Epithelial cell of proximal tubule (primary cell): ENCODE results near the gene C19orf85. TPM values are rescaled to one million over a fixed set of nuclear protein-coding genes. Genes with fewer than 3 reads are reported as not detected.

Experiments used
- DNase-seq: peaks from one replicate; pipeline ENCODE4 v3.0.0-alpha.2; 2011; ENCODE audit warnings: low read depth
- H3K4me3 ChIP-seq: 2 replicates; pipeline ENCODE4 v1.5.1; 2011; ENCODE audit warnings: low read depth, mild to moderate bottlenecking, low read length
- CTCF ChIP-seq: conservative IDR thresholded peaks from 2 replicates; pipeline ENCODE4 v1.5.1; 2012; ENCODE audit warnings: low read depth, mild to moderate bottlenecking, low read length
- total RNA-seq: library from RNA; depleted of rRNA; stranded (reverse); fragments of >200 nt; gene quantifications from 2 replicates; pipeline ENCODE4 v1.2.3, GENCODE V29; 2015

C19orf85 gene
- total RNA-seq, 1 donor from 2014 or later: not detected

DNA sequence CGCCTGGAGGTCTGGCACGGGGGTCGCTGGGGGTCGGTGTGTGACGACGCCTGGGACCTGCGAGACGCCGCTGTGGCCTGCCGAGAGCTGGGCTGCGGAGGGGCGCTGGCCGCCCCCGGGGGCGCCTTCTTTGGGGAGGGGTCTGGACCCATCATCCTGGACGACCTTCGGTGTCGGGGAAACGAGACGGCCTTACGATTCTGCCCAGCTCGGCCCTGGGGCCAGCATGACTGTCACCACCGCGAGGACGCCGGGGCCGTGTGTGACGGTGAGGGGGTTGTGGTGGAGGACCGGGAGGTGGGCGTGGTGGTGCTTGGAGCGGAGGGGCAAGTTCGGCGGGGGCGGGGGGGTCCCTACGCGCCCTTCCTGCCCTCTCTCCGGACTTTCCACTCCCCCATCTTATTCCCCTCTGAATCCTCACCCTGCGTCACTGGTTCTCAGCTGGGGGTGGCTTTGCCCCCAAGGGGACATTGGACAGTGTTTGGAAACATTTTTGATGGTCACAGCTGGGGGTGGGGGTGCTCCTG lies 29.2 kb upstream of the C19orf85 start:
- no peak for TF ChIP-seq CTCF
- DNase-seq: no peak
- peak overlapping the region; percentile 33 for H3K4me3 ChIP-seq

DNA sequence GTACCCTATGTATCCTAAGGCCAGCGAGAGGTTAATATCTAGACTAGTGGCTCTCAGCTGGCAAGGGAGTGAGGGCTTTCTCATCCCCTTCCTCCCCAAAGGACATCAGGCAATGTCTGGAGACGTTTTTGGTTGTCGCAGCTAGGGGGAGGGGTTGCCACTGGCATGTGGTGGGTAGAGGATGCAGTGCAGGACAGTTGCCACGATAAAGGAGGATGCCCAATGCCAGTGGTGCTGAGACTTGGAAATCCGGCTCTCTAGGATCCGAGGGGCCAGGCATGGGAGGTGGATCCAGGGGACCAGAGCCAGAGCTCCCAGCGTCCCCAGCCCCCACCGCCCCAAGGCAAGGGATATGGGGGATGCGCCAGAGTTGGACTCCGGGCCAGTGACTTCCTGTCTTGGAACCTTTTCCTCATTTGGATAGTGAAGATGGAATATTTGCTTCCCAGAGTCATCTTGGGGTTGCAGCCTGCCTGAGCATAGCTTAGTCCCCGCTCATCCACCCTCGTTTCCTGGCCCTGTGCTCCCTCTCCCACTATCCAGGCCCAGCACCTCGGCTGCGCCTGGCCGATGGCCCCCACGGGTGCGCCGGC lies 28.6 kb upstream of the C19orf85 start:
- H3K4me3 ChIP-seq: no peak overlapping the region
- TF ChIP-seq CTCF: no peak
- no peak for DNase-seq

- TF ChIP-seq CTCF: no peak
- DNase-seq: no peak
- H3K4me3 ChIP-seq: no peak overlapping the region
Observed at GRCh38 chr19:55492362-55492944, 27.9 kb upstream of the C19orf85 start.

DNA sequence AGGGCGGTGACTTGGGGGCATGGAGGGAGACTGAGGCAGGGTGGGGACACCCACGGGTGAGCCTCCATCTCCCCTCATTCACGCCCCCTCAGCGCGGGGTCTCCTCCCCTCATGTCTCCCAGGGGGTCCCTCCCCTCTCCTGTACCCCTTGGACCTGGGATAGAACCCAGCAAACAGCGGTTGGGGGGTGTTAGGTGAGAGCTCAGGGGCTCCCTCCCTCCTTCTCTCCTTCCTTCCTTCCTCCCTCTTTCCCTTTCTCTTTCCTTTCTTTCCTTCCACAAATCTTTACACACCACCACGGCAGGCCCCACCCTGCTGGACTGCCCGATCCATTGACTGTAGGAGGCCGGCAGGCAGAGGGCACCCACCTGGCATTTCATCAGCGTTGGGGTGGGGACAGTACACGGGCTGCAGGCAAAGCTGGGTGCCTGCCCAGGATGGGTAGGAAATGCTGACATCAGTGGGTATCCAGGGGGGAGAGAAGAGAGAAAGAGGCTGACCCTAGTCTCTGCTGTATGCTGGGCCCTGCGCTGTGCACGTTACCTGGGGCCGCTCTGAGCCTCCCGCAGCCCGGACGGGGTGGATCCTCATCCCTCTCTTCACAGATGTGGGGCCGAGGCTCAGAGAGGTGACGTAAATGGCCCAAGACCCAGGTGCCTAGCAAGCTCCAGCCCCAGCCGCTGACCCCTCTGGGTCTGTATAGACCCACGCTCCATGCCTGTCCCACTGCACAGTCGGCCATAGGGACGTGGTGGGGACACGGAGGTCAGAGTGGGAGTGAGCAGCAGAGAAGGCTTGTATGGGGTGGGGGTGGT lies 27.2 kb upstream of the C19orf85 start:
- no peak for DNase-seq
- no peak for TF ChIP-seq CTCF
- H3K4me3 ChIP-seq: no peak overlapping the region

DNA sequence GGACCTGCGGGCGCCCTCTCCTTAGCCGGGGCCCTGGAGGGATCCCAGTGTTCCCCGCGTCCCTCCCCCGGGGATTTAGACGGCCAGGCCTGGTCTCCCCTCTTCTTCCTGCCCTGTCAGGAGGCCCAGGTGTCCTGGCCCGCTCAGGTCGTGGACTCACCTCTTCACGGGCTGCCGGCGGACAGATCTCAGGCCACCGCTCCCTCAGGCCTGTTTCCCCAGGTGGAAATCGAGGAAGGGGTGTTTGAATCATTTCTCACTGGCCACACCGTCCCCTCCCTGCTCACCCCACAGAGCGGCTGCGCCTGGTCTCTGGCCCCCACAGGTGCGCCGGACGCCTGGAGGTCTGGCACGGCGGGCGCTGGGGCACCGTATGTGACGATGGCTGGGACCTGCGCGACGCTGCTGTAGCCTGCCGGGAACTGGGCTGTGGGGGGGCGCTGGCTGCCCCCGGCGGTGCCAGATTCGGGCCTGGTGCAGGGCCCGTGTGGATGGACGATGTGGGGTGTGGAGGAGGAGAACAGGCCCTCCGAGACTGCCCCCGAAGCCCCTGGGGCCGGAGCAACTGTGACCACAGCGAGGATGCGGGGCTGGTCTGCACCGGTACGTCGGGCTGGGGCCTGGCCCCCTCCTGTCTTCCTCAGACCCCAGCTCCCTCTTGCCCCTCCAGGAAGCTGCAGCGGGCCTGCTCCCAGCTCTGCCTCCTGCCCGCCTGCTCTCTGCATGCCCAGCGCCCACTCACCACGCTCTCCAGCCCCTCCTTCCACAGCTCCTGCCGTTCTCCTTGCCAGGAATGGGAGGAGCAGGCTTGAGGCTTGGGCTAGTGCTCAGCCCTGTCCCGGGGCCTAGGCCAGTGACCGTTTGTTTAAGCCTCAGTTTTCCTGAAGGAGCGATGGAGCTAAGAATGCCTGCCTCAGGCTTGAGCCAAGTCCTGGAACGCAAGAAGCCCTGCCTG lies 26.2 kb upstream of the C19orf85 start:
- TF ChIP-seq CTCF: no peak
- no peak for DNase-seq
- H3K4me3 ChIP-seq: no peak overlapping the region

GRCh38 chr19:55489711-55490477 lies 25.3 kb upstream of the C19orf85 start:
- no peak overlapping the region for H3K4me3 ChIP-seq
- no peak for TF ChIP-seq CTCF
- no peak for DNase-seq
